Thoracic aorta (tissue), 2 donors: ENCODE data around the gene BIRC5. TPM values are rescaled to one million over a fixed set of nuclear protein-coding genes. Genes with fewer than 3 reads are reported as not detected.

Experiments
- ATAC-seq: fragments of 150-250 bp; one replicate; pipeline ENCODE4 v1.8.0; 2017; ENCODE audit warnings: low read depth; ENCODE audit not compliant: insufficient number of reproducible peaks, low FRiP score
- DNase-seq: peaks from one replicate; pipeline ENCODE4 v3.0.0-alpha.2; 2020; ENCODE audit warnings: low spot score
- H3K27ac ChIP-seq, 2 donors: fragments of 200-600 bp; sonication (generic); 1 replicate in 1 of 2; 2 replicates in 1 of 2; pipeline ENCODE4 v1.5.1; 2016; ENCODE audit warnings: mild to moderate bottlenecking in 2 of 2, moderate library complexity in 2 of 2
- H3K27me3 ChIP-seq: fragments of 200-600 bp; sonication (generic); replicated peaks from 2 replicates; pipeline ENCODE4 v1.6.0; 2016; ENCODE audit warnings: mild to moderate bottlenecking; ENCODE audit not compliant: insufficient read depth
- H3K36me3 ChIP-seq: fragments of 200-600 bp; sonication (generic); one replicate; pipeline ENCODE4 v1.5.1; 2016
- H3K4me1 ChIP-seq, 2 donors: fragments of 200-600 bp; sonication (generic); 1 replicate in 1 of 2; 2 replicates in 1 of 2; pipeline versions ENCODE4 v1.5.1 to v1.6.0; 2016; ENCODE audit warnings: low read depth in 2 of 2, mild to moderate bottlenecking in 1 of 2; ENCODE audit not compliant: control insufficient read depth in 1 of 2
- H3K4me3 ChIP-seq: fragments of 200-600 bp; sonication (generic); 2 replicates; pipeline ENCODE4 v1.5.1; 2016; ENCODE audit warnings: mild to moderate bottlenecking
- H3K9me3 ChIP-seq: fragments of 200-600 bp; sonication (generic); 2 replicates; pipeline ENCODE4 v1.5.1; 2016
- total RNA-seq, 2 donors: library from RNA; depleted of rRNA; stranded (reverse); fragments of >200 nt; gene quantifications; one replicate each; pipeline versions ENCODE4 v1.1.0 to v1.2.3, GENCODE V29; 2016
- TF ChIP-seq, protein P1 (sequence below): fragments of 200-600 bp; sonication (generic); IDR thresholded peaks from one replicate; pipeline ENCODE4 v1.5.1; 2019; ENCODE audit warnings: antibody characterized with exemption

The BIRC5 gene
- total RNA-seq, 2 donors from 2014 or later: 0.14 to 4.2 TPM

DNA sequence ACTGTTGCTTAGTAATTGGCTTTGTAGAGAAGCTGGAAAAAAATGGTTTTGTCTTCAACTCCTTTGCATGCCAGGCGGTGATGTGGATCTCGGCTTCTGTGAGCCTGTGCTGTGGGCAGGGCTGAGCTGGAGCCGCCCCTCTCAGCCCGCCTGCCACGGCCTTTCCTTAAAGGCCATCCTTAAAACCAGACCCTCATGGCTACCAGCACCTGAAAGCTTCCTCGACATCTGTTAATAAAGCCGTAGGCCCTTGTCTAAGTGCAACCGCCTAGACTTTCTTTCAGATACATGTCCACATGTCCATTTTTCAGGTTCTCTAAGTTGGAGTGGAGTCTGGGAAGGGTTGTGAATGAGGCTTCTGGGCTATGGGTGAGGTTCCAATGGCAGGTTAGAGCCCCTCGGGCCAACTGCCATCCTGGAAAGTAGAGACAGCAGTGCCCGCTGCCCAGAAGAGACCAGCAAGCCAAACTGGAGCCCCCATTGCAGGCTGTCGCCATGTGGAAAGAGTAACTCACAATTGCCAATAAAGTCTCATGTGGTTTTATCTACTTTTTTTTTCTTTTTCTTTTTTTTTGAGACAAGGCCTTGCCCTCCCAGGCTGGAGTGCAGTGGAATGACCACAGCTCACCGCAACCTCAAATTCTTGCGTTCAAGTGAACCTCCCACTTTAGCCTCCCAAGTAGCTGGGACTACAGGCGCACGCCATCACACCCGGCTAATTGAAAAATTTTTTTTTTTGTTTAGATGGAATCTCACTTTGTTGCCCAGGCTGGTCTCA lies 11.2 kb downstream of the BIRC5 start:
- no peak for DNase-seq
- H3K9me3 ChIP-seq: no peaks in the 10 kb centered on the region

DNA sequence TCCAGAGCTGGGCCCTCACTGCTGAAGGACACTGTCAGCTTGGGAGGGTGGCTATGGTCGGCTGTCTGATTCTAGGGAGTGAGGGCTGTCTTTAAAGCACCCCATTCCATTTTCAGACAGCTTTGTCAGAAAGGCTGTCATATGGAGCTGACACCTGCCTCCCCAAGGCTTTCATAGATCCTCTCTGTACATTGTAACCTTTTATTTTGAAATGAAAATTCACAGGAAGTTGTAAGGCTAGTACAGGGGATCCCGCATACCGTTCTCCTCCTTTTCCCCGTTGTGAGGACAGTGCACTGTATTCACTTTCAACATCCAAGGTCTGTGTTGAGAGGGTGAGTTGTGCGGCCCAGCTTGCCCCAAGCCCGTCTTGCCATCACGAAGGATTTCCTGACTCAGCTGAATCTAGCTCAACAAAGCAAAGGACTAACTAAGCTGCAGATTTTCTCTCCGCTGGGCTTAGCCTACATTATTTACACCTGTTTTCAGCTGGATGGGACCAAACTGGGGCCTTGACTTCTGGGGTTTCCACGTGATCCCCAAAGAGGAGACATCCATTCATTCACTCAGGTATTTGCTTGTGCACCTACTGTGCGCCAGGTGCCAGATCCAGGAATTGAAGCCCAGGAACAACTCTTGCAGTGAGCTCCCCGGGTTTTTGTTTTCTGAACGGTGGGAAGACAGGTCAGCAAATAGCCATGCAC lies 12.2 kb downstream of the BIRC5 start:
- H3K4me1 ChIP-seq: no peaks in the 10 kb centered on the region
- no peak for ATAC-seq
- no peaks in the 10 kb centered on the region for H3K36me3 ChIP-seq
- TF ChIP-seq, protein P1, sequence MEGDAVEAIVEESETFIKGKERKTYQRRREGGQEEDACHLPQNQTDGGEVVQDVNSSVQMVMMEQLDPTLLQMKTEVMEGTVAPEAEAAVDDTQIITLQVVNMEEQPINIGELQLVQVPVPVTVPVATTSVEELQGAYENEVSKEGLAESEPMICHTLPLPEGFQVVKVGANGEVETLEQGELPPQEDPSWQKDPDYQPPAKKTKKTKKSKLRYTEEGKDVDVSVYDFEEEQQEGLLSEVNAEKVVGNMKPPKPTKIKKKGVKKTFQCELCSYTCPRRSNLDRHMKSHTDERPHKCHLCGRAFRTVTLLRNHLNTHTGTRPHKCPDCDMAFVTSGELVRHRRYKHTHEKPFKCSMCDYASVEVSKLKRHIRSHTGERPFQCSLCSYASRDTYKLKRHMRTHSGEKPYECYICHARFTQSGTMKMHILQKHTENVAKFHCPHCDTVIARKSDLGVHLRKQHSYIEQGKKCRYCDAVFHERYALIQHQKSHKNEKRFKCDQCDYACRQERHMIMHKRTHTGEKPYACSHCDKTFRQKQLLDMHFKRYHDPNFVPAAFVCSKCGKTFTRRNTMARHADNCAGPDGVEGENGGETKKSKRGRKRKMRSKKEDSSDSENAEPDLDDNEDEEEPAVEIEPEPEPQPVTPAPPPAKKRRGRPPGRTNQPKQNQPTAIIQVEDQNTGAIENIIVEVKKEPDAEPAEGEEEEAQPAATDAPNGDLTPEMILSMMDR: no peak
- H3K27ac ChIP-seq: no peak overlapping the region
- no peak overlapping the region for H3K4me3 ChIP-seq
- no peaks in the 10 kb centered on the region for H3K9me3 ChIP-seq
- no peak for DNase-seq
- H3K27me3 ChIP-seq: peaks cover 2% of the 10 kb centered on the region

More for the DNA sequence above, 11.2 kb downstream of the BIRC5 start:
- H3K27ac ChIP-seq: no peak overlapping the region
- H3K27me3 ChIP-seq: no peaks in the 10 kb centered on the region
- H3K4me1 ChIP-seq: no peaks in the 10 kb centered on the region
- H3K4me3 ChIP-seq: no peak overlapping the region
- no peaks in the 10 kb centered on the region for H3K36me3 ChIP-seq
- TF ChIP-seq, protein P1: no peak
- no peak for ATAC-seq

DNA sequence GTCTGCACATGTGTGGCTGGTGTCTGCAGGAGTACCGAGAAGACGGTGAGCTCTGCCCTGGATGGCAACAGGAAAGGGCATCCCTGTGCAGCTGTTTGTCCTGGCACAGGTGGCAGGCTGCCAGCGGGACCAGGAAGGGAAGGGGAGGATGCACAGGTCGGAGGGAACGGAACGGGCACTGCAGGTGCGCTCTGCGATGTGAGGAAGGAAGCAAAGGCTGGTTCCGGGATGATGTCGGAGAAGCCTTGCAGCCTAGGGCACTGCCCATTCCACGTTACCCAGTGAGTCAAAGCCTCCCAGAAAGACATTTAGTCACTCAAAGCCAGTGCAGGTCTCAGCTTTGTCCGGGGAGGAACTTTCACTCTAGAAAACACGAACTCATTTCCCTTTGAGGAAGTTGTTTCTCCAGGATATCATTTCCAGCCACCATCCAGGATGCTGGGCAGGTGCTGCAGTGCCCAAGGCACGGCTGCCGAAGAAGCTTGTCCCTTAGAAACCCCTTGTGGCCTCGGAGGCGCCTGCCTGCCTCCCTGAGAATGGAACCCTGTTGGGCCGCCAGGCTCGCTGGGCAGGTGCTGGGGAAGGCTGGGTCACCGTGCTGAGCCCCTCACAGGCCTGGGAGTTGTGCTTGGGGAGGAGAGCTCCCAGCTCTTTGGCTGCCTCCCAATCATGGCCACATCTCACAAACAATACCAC lies 12.9 kb downstream of the BIRC5 start:
- Histone ChIP-seq H3K36me3 (no peaks in the 10 kb centered on the region), H3K4me3 (no peak overlapping the region), H3K27ac (no peak overlapping the region), H3K27me3 (peaks cover 3% of the 10 kb centered on the region), H3K4me1 (no peaks in the 10 kb centered on the region), H3K9me3 (no peaks in the 10 kb centered on the region)
- ATAC-seq (no peak), DNase-seq (no peak)
- TF ChIP-seq, protein P1: no peak

DNA sequence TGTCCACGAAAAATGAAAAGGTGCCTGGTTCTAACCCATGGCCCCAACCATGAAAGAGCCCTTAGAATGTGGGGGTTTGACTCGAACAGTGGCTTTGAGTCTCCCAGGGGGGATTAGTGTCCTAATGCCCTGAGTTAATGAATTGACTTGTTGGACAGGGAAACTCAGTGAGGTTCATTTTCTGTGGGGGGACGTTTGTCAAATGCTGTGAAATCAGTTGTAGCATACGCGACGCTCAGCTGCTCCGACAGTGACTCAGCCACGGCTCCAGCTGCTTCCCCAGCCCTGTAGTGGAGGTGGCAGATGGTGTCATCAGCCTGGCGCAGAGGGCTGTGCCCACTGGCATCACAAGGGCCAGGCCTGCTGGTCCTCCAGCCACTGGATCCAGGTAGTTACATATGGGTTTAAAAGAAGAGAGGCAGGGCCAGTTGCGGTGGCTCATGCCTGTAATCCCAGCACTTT lies 13.4 kb downstream of the BIRC5 start:
- no peak for ATAC-seq

More for the DNA sequence above, 13.4 kb downstream of the BIRC5 start:
- TF ChIP-seq, protein P1: no peak
- no peaks in the 10 kb centered on the region for H3K9me3 ChIP-seq
- peaks cover 3% of the 10 kb centered on the region for H3K27me3 ChIP-seq
- no peaks in the 10 kb centered on the region for H3K36me3 ChIP-seq
- H3K4me3 ChIP-seq: no peak overlapping the region
- H3K27ac ChIP-seq: no peak overlapping the region
- DNase-seq: no peak
- H3K4me1 ChIP-seq: no peaks in the 10 kb centered on the region
